Calu3 (cell line): ENCODE data around the gene EGR4. TPM values are rescaled to one million over a fixed set of nuclear protein-coding genes. Genes with fewer than 3 reads are reported as not detected.

Experiments
- BruUV-seq: library from RNA; stranded (reverse); fragments of 400-500 nt; replicated peaks from 2 replicates; lab custom pipeline; 2021; lab: Mats Ljungman, UMichigan
- CTCF ChIA-PET: fragments of 300-600 bp; sonication (Branson Sonifier 250); formaldehyde crosslinking; loops from one replicate; lab custom pipeline; 2022; ENCODE audit warnings: antibody characterized with exemption; lab: Charles Lee
- DNase-seq: peaks from one replicate; pipeline ENCODE4 v3.0.0; 2022
- H3K27ac Mint-ChIP-seq: one replicate; pipeline ENCODE4 v1.8.0; 2022; ENCODE audit warnings: mixed read lengths; ENCODE audit not compliant: unreplicated experiment
- H3K27me3 Mint-ChIP-seq: one replicate; pipeline ENCODE4 v1.8.0; 2022; ENCODE audit warnings: mixed read lengths; ENCODE audit not compliant: unreplicated experiment
- H3K36me3 Mint-ChIP-seq: one replicate; pipeline ENCODE4 v1.8.0; 2022; ENCODE audit warnings: mild to moderate bottlenecking, moderate library complexity, mixed read lengths; ENCODE audit not compliant: insufficient read depth, unreplicated experiment
- H3K4me1 Mint-ChIP-seq: one replicate; pipeline ENCODE4 v1.8.0; 2022; ENCODE audit warnings: mild to moderate bottlenecking, low read depth, mixed read lengths; ENCODE audit not compliant: unreplicated experiment
- H3K4me3 Mint-ChIP-seq: one replicate; pipeline ENCODE4 v1.8.0; 2022; ENCODE audit warnings: mild to moderate bottlenecking, low read depth, moderate library complexity, mixed read lengths; ENCODE audit not compliant: unreplicated experiment
- H3K9me3 Mint-ChIP-seq: one replicate; pipeline ENCODE4 v1.8.0; 2022; ENCODE audit warnings: low read depth, mixed read lengths; ENCODE audit not compliant: unreplicated experiment
- CTCF ChIP-seq: fragments of 200-600 bp; IDR thresholded peaks from one replicate; pipeline ENCODE4 v1.8.0; 2022; ENCODE audit warnings: antibody characterized with exemption; ENCODE audit not compliant: unreplicated experiment
- intact Hi-C: fragments of 100-400 bp; cut with micrococcal nuclease; formaldehyde crosslinking; loops from one replicate; pipeline ENCODE4 v1.10.0; 2022; ENCODE audit not compliant: unreplicated experiment
- total RNA-seq: library from RNA; stranded (reverse); gene quantifications from 2 replicates; pipeline ENCODE4 v1.2.3, GENCODE V29; 2022

The EGR4 gene
- total RNA-seq, 1 experiment from 2014 or later = 0.68 TPM

DNA sequence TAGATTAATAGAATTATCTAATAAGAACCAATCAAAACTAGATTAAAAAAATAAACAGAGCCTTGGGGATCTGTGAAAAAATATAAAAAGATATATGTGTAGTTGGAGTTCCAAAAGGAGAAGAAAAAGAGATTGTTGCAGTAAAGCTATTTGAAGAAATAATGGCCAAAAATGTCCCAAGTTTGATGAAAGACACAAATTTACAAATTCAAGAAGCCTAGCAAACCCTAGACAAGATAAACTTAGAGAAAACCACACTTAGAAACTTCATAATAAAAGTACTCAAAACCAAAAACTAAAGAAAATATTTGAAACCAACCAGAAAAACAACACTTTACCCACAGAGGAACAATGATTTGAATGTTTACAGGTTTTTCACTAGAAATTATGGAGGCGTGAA, 41.3 kb upstream of the EGR4 start:
- H3K27ac Mint-ChIP-seq = no peak overlapping the region
- no peak for DNase-seq
- no peak for TF ChIP-seq CTCF
- CTCF ChIA-PET = no interaction called here
- H3K9me3 Mint-ChIP-seq = no peaks in the 10 kb centered on the region
- no peaks in the 10 kb centered on the region for H3K4me1 Mint-ChIP-seq
- no peak overlapping the region for H3K4me3 Mint-ChIP-seq
- no peaks in the 10 kb centered on the region for H3K36me3 Mint-ChIP-seq
- BruUV-seq = no TSS peak
- intact Hi-C loops = no loop called here
- peaks cover 14% of the 10 kb centered on the region for H3K27me3 Mint-ChIP-seq

GRCh38 chr2:73334045-73334444, 40.7 kb upstream of the EGR4 start:
- CTCF ChIA-PET = interaction anchor here (0.8 kb wide), 1 partner anchor 9 kb away, joined by 3 read pairs; no protein-coding TSS in a partner anchor

GRCh38 chr2:73333564-73333963, 40.2 kb upstream of the EGR4 start:
- BruUV-seq = no TSS peak
- Mint-ChIP-seq H3K4me1 (no peaks in the 10 kb centered on the region), H3K9me3 (no peaks in the 10 kb centered on the region), H3K4me3 (no peak overlapping the region), H3K27me3 (peaks cover 20% of the 10 kb centered on the region), H3K27ac (no peak overlapping the region), H3K36me3 (no peaks in the 10 kb centered on the region)
- no peak for DNase-seq
- no peak for TF ChIP-seq CTCF
- CTCF ChIA-PET = interaction anchor here (0.8 kb wide), 1 partner anchor 9 kb away, joined by 3 read pairs; no protein-coding TSS in a partner anchor
- intact Hi-C loops = no loop called here

More at GRCh38 chr2:73334045-73334444, 40.7 kb upstream of the EGR4 start:
- intact Hi-C loops = no loop called here
- Mint-ChIP-seq H3K4me1 (no peaks in the 10 kb centered on the region), H3K27ac (no peak overlapping the region), H3K36me3 (no peaks in the 10 kb centered on the region), H3K27me3 (peaks cover 20% of the 10 kb centered on the region), H3K4me3 (no peak overlapping the region), H3K9me3 (no peaks in the 10 kb centered on the region)
- DNase-seq = no peak
- no TSS peak for BruUV-seq
- no peak for TF ChIP-seq CTCF

- Mint-ChIP-seq H3K27ac (no peak overlapping the region), H3K27me3 (peaks cover 86% of the 10 kb centered on the region), H3K9me3 (no peaks in the 10 kb centered on the region), H3K4me1 (no peaks in the 10 kb centered on the region), H3K36me3 (no peaks in the 10 kb centered on the region), H3K4me3 (no peak overlapping the region)
- intact Hi-C loops = no loop called here
- no peak for DNase-seq
- no peak for TF ChIP-seq CTCF
- no TSS peak for BruUV-seq
- CTCF ChIA-PET = interaction anchor here (1.0 kb wide), 1 partner anchor 9 kb away, joined by 3 read pairs; no protein-coding TSS in a partner anchor
Observed at GRCh38 chr2:73324126-73324725, 30.9 kb upstream of the EGR4 start.
